NCI-H2227 treated with DMSO at 0.1 percent for 48 hours (cell line): Measurements from ENCODE around the gene SMYD4.
"Not testable (repeated sequence)": the region's sequence is repeated elsewhere in the genome, so short reads cannot be mapped to it uniquely, and the experiment has no call there.

Experiments
- DNase-seq: peaks from one replicate; lab custom pipeline; 2025; lab: John Stamatoyannopoulos, UW

The SMYD4 gene

GRCh38 chr17:1753767-1754429, 75.8 kb downstream of the SMYD4 start:
- DNase-seq = no peak

- no peak for DNase-seq
Measured at GRCh38 chr17:1752425-1753262, 77.1 kb downstream of the SMYD4 start.

GRCh38 chr17:1750628-1751027, 79.1 kb downstream of the SMYD4 start:
- DNase-seq = no peak

GRCh38 chr17:1746975-1747543, 82.6 kb downstream of the SMYD4 start:
- no peak for DNase-seq

- DNase-seq = no peak
Measured at GRCh38 chr17:1745513-1746020, 84.1 kb downstream of the SMYD4 start.

- no peak for DNase-seq
Measured at GRCh38 chr17:1744551-1745512, 84.9 kb downstream of the SMYD4 start.

- DNase-seq = no peak
Measured at GRCh38 chr17:1743088-1743439, 86.6 kb downstream of the SMYD4 start.

- no peak for DNase-seq
Measured at GRCh38 chr17:1742371-1743087, 87.2 kb downstream of the SMYD4 start, which contains the start of gene SERPINF2. SERPINF2 (plus strand) TSS chr17:1742871; CDS start chr17:1744996, 2,125 bp downstream.

- not testable (repeated sequence) for DNase-seq
Measured at GRCh38 chr17:1741899-1742298, 87.8 kb downstream of the SMYD4 start.

GRCh38 chr17:1737531-1738291, 92.0 kb downstream of the SMYD4 start:
- DNase-seq = no peak

GRCh38 chr17:1736348-1737281, 93.1 kb downstream of the SMYD4 start:
- no peak for DNase-seq

GRCh38 chr17:1735834-1736347, 93.8 kb downstream of the SMYD4 start:
- DNase-seq = no peak

- no peak for DNase-seq
Measured at GRCh38 chr17:1735418-1735817, 94.3 kb downstream of the SMYD4 start.

GRCh38 chr17:1733759-1734158, 95.9 kb downstream of the SMYD4 start:
- no peak for DNase-seq

GRCh38 chr17:1732833-1733321, 96.8 kb downstream of the SMYD4 start:
- DNase-seq = no peak

- DNase-seq = no peak
Measured at GRCh38 chr17:1732241-1732832, 97.4 kb downstream of the SMYD4 start.

GRCh38 chr17:1731194-1731506, 98.6 kb downstream of the SMYD4 start:
- DNase-seq = no peak
